Spleen (tissue), 11 donors: Measurements from ENCODE around the gene MS4A4E. TPM values are rescaled to one million over a fixed set of nuclear protein-coding genes. Genes with fewer than 3 reads are reported as not detected.

Experiments used
- DNase-seq: peaks from one replicate; pipeline ENCODE4 v3.0.0-alpha.2; 2020
- H3K27ac ChIP-seq, 8 donors: fragments of 200-600 bp; sonication (generic) in 7 of 8; 1 replicate in 4 of 8; 2 replicates in 4 of 8; pipeline versions ENCODE4 v1.5.0 to v1.8.0; 2016 to 2021; ENCODE audit warnings: inconsistent platforms in 4 of 8, mild to moderate bottlenecking in 4 of 8, moderate library complexity in 1 of 8
- H3K27me3 ChIP-seq, 7 donors: fragments of 200-600 bp; sonication (generic) in 6 of 7; replicated peaks in 1 of 7; 1 replicate in 4 of 7; 2 replicates in 3 of 7; pipeline versions ENCODE4 v1.5.0 to v1.8.0; 2016 to 2021; ENCODE audit warnings: inconsistent platforms in 3 of 7, mild to moderate bottlenecking in 1 of 7
- H3K36me3 ChIP-seq, 6 donors: fragments of 200-600 bp; sonication (generic) in 5 of 6; 1 replicate in 4 of 6; 2 replicates in 2 of 6; pipeline versions ENCODE4 v1.5.0 to v1.8.0; 2016 to 2021; ENCODE audit warnings: inconsistent platforms in 2 of 6
- H3K4me1 ChIP-seq, 6 donors: fragments of 200-600 bp; sonication (generic) in 5 of 6; 1 replicate in 3 of 6; 2 replicates in 3 of 6; pipeline versions ENCODE4 v1.5.0 to v1.8.0; 2016 to 2021; ENCODE audit warnings: inconsistent platforms in 3 of 6
- H3K4me3 ChIP-seq, 8 donors: fragments of 200-600 bp; sonication (generic) in 7 of 8; 1 replicate in 4 of 8; 2 replicates in 4 of 8; pipeline versions ENCODE4 v1.5.0 to v1.8.0; 2016 to 2021; ENCODE audit warnings: inconsistent platforms in 4 of 8, mild to moderate bottlenecking in 4 of 8, moderate library complexity in 2 of 8
- H3K9me3 ChIP-seq, 8 donors: fragments of 200-600 bp; sonication (generic) in 7 of 8; 1 replicate in 4 of 8; 2 replicates in 4 of 8; pipeline versions ENCODE4 v1.5.0 to v1.8.0; 2016 to 2021; ENCODE audit warnings: inconsistent platforms in 4 of 8
- POLR2A ChIP-seq, 3 donors: fragments of 450-650 bp; IDR thresholded peaks; one replicate each; pipeline ENCODE4 v1.5.1; 2017; ENCODE audit warnings: antibody characterized with exemption in 3 of 3, mild to moderate bottlenecking in 1 of 3
- POLR2AphosphoS5 ChIP-seq, 3 donors: sonication (generic); formaldehyde crosslinking; IDR thresholded peaks; one replicate each; pipeline ENCODE4 v1.5.1; 2017; ENCODE audit warnings: antibody characterized with exemption in 3 of 3
- WGBS, 5 donors: extraction: QIAGEN DNeasy Blood & Tissue Kit in 3 of 5; methylation state at CpG; one replicate each; pipeline versions ENCODE4 v1.1.5 to v1.1.7; 2013 to 2018; 5-methylcytosine and 5-hydroxymethylcytosine counted together
- intact Hi-C: fragments of 100-400 bp; cut with DNase I; formaldehyde crosslinking; loops from one replicate; pipeline ENCODE4 v1.15.0; 2023; ENCODE audit warnings: low total_unique reads
- polyA plus RNA-seq, 3 donors: library from polyadenylated mRNA; stranded (reverse); fragments of 200-250 nt; gene quantifications; one replicate each; pipeline ENCODE4 v1.2.1, GENCODE V29; 2013
- total RNA-seq, 7 donors: library from RNA; depleted of rRNA in 3 of 7; stranded (reverse); fragments of >200 nt in 3 of 7; fragmentation: NEBNext Ultra II Directional in 4 of 7; extraction: Animal tissue kit (Norgen Biotek cat#: 25700) in 4 of 7; gene quantifications; one replicate each; pipeline versions ENCODE4 v1.1.0 to v1.2.1, GENCODE V29; 2016 to 2021
- TF ChIP-seq, protein P1 (sequence below), 11 experiments: fragments of 200-600 bp in 7 of 11; fragments of 450-650 bp in 4 of 11; sonication (generic) in 4 of 11; IDR thresholded peaks in 8 of 11; conservative IDR thresholded peaks in 3 of 11; 1 replicate in 7 of 11; 2 replicates in 4 of 11; pipeline versions ENCODE4 v1.4.0 to v1.8.0; 2016 to 2021; ENCODE audit warnings: antibody characterized with exemption in 11 of 11, inconsistent platforms in 4 of 11, mild to moderate bottlenecking in 1 of 11
- donor health status: healthy with polysubstance abuse.
- donor health status: DM: no; HTN: no; CAD: no; lungs with moderate emphysema.
- donor health status: DM: no; HTN: no; CAD: no.
- donor health status: Bipolar disorder and iron deficiency.
- donor health status: healthy.
- donor health status: DM: no; HTN: no; CAD: no.
- donor health status: DM: yes; HTN: yes; CAD: no.

MS4A4E gene
- total and polyA plus RNA-seq, 10 donors: 1.9 to 25.4 (median 7.7) TPM

DNA sequence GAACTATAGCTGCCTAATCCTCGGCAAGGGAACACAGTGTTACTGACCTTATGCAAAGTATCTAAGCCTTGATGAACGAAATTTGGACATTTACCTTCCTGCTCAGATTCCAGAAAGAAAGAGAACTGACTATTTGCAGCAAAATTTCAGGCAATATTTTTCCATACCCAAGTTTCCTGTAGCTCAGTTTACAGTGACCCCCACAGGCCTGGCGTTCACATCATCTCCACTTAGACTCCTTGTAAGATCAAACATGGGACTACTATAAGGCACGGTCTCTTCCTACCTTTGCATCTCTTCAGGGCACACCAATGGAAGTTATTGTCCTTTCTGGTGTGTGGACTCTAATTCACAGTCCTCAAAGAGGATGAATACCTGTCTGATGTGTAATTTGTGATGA is 81.2 kb downstream of the MS4A4E start:
- Histone ChIP-seq H3K27me3 (no peaks in the 10 kb centered on the region), H3K27ac (no peak overlapping the region), H3K4me3 (no peak overlapping the region), H3K36me3 (no peaks in the 10 kb centered on the region), H3K4me1 (no peaks in the 10 kb centered on the region), H3K9me3 (peaks cover 0 to 3% (median 0%) of the 10 kb centered on the region in 8 donors)
- WGBS, 5 donors: 63 to 87% (median 78%) methylated on average over 4 of the region's 4 CpGs
- TF ChIP-seq POLR2AphosphoS5 (IDR thresholded peaks at IDR 0.05): no peak
- TF ChIP-seq, protein P1, sequence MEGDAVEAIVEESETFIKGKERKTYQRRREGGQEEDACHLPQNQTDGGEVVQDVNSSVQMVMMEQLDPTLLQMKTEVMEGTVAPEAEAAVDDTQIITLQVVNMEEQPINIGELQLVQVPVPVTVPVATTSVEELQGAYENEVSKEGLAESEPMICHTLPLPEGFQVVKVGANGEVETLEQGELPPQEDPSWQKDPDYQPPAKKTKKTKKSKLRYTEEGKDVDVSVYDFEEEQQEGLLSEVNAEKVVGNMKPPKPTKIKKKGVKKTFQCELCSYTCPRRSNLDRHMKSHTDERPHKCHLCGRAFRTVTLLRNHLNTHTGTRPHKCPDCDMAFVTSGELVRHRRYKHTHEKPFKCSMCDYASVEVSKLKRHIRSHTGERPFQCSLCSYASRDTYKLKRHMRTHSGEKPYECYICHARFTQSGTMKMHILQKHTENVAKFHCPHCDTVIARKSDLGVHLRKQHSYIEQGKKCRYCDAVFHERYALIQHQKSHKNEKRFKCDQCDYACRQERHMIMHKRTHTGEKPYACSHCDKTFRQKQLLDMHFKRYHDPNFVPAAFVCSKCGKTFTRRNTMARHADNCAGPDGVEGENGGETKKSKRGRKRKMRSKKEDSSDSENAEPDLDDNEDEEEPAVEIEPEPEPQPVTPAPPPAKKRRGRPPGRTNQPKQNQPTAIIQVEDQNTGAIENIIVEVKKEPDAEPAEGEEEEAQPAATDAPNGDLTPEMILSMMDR (IDR thresholded peaks at IDR 0.05 in 8 of 11, conservative IDR thresholded peaks at IDR 0.05 in 3 of 11): no peak
- TF ChIP-seq POLR2A (IDR thresholded peaks at IDR 0.05): no peak
- DNase-seq: no peak
- intact Hi-C loops: no loop called here

DNA sequence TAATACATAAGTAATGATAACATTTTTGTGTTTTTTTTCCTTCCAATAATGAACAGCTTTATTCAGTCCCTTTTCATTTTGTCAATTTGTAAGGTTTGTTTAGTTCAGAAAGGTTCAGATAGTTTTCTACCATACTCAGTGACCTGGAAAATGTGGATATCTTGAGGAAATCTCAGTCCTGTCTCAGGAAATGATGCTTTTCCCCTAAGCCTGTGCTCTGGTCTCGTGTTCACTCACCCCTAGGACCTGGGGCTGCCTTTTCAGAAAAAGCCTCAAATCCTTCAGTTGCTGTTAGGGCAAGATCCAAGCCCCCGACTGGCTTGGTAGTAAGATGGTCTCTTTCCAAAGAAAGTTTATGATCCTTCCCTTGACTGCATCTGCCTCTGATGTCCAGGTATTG is 81.8 kb downstream of the MS4A4E start:
- TF ChIP-seq, protein P1 (IDR thresholded peaks at IDR 0.05 in 8 of 11, conservative IDR thresholded peaks at IDR 0.05 in 3 of 11): no peak
- no peak for TF ChIP-seq POLR2A (IDR thresholded peaks at IDR 0.05)
- TF ChIP-seq POLR2AphosphoS5 (IDR thresholded peaks at IDR 0.05): no peak
- Histone ChIP-seq H3K4me1 (peaks cover 0 to 2% (median 0%) of the 10 kb centered on the region in 6 donors), H3K9me3 (peaks cover 0 to 3% (median 0%) of the 10 kb centered on the region in 8 donors), H3K4me3 (no peak overlapping the region), H3K36me3 (no peaks in the 10 kb centered on the region), H3K27me3 (no peaks in the 10 kb centered on the region), H3K27ac (no peak overlapping the region)
- intact Hi-C loops: no loop called here
- DNase-seq: no peak
- 33 to 66% (median 44%) methylated on average over 2 of the region's 2 CpGs for WGBS, 5 donors

DNA sequence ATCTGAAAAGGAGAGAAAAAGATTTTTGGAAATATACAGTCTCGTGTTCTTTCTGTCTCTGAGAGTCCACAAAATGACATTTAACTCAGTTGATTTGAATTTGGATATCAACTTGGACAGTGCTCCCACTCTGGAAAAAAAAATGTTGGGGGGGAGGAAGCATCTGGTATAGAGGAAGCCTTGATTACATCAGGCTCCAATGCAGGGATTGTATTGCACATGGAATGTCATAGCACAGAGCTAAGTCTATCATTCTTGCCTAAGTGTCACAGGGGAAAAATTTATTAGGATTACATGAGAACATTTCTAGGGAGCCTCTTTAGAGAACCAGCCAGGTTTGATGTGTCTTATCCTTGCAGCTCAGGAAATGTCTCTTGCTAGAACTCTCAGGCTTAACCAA is 83.1 kb downstream of the MS4A4E start:
- Histone ChIP-seq H3K4me1 (peaks cover 0 to 9% (median 0%) of the 10 kb centered on the region in 6 donors), H3K36me3 (no peaks in the 10 kb centered on the region), H3K27ac (no peak overlapping the region), H3K9me3 (peaks cover 0 to 3% (median 0%) of the 10 kb centered on the region in 8 donors), H3K27me3 (no peaks in the 10 kb centered on the region), H3K4me3 (no peak overlapping the region)
- no peak for DNase-seq
- intact Hi-C loops: no loop called here
- 64 to 80% (median 69%) methylated on average over 1 of the region's 1 CpG for WGBS, 5 donors
- TF ChIP-seq, protein P1 (IDR thresholded peaks at IDR 0.05 in 8 of 11, conservative IDR thresholded peaks at IDR 0.05 in 3 of 11): no peak
- no peak for TF ChIP-seq POLR2AphosphoS5 (IDR thresholded peaks at IDR 0.05)
- TF ChIP-seq POLR2A (IDR thresholded peaks at IDR 0.05): no peak

DNA sequence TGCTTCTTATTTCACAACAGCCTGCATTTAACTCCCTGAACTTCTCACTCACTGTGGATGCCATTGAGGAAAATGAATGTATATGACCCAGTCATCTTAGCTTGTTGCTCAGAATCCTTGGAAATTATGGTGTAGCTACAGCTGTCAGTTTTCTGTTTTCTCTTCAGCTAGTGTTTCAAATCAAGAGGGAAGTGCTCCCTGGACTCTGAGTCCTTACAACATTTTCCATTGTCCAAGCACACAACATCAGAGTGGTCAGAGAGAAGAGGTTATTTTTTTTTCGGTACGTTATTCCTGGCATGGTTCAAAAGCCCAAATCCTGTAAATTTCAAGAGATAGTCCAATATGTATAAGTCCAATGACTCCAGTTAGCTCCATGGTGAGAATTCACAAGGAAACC is 83.7 kb downstream of the MS4A4E start:
- Histone ChIP-seq H3K27me3 (no peaks in the 10 kb centered on the region), H3K4me3 (no peak overlapping the region), H3K27ac (no peak overlapping the region), H3K36me3 (no peaks in the 10 kb centered on the region), H3K4me1 (peaks cover 0 to 9% (median 0%) of the 10 kb centered on the region in 6 donors), H3K9me3 (no peaks in the 10 kb centered on the region)
- 35 to 85% (median 68%) methylated on average over 2 of the region's 2 CpGs for WGBS, 5 donors
- intact Hi-C loops: no loop called here
- no peak for DNase-seq
- TF ChIP-seq, protein P1 (IDR thresholded peaks at IDR 0.05 in 8 of 11, conservative IDR thresholded peaks at IDR 0.05 in 3 of 11): no peak
- TF ChIP-seq POLR2A (IDR thresholded peaks at IDR 0.05) (no peak), POLR2AphosphoS5 (IDR thresholded peaks at IDR 0.05) (no peak)
